Gastrocnemius medialis (tissue), 4 donors: ENCODE results near the gene C2orf92.

Source experiments
- CTCF ChIP-seq, 5 experiments: fragments of 450-650 bp in 3 of 5; fragments of 200-600 bp in 2 of 5; sonication (generic) in 2 of 5; IDR thresholded peaks in 4 of 5; conservative IDR thresholded peaks in 1 of 5; 1 replicate in 4 of 5; 2 replicates in 1 of 5; pipeline ENCODE4 v1.5.1; 2016 to 2019; ENCODE audit warnings: antibody characterized with exemption in 5 of 5, mild to moderate bottlenecking in 3 of 5, moderate library complexity in 3 of 5
- POLR2A ChIP-seq, 2 donors: fragments of 450-650 bp; IDR thresholded peaks; one replicate each; pipeline ENCODE4 v1.6.1; 2017; ENCODE audit warnings: antibody characterized with exemption in 2 of 2, mild to moderate bottlenecking in 2 of 2, moderate library complexity in 2 of 2

GRCh38 chr2:97659256-97660043 lies 10.1 kb upstream of the C2orf92 start:
- TF ChIP-seq POLR2A (IDR thresholded peaks at IDR 0.05) (no peak), CTCF (IDR thresholded peaks at IDR 0.05 in 4 of 5, conservative IDR thresholded peaks at IDR 0.05 in 1 of 5) (no peak)
